Frontal cortex (tissue), 4 donors: ENCODE results near the gene SP4. TPM values are rescaled to one million over a fixed set of nuclear protein-coding genes. Genes with fewer than 3 reads are reported as not detected.
"Not testable (repeated sequence)": the region's sequence is repeated elsewhere in the genome, so short reads cannot be mapped to it uniquely, and the experiment has no call there.

Experiments
- DNase-seq, 2 donors: peaks; one replicate each; pipeline ENCODE4 v3.0.0; 2012; ENCODE audit warnings: low spot score in 2 of 2
- FAIRE-seq: peaks from 2 replicates; lab custom pipeline; 2012; peaks lifted over from hg19 to GRCh38; lab: Jason Lieb, UNC
- total RNA-seq: library from RNA; depleted of rRNA; stranded (reverse); fragments of >200 nt; gene quantifications from one replicate; pipeline ENCODE4 v1.2.3, GENCODE V29; 2014
- donor health status: control.
- donor health status: control.
- donor health status: control.

SP4 gene
- total RNA-seq, 1 donor from 2014 or later = 74.6 TPM

DNA sequence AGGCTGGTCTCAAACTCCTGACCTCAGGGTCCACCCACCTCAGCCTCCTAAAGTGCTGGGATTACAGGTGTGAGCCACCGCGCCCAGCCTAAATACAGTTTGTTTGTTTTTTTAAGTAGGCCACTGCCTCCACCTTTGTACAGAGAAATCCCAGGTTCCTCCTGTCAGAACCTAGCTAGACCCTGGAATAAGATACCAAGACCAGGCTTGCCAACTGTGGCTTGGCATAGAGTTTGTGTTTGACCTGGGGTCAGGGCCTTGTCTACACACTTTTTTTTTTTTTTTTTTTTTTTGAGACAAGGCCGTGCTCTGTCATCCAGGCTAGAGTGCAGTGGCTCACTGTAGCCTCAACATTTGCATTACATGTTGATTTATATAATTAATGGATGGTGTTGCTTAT is 80.7 kb downstream of the SP4 start:
- DNase-seq (no peak), FAIRE-seq (no peak)

- no peak for FAIRE-seq
- DNase-seq = no peak
These were observed 86.2 kb downstream of the SP4 start for GRCh38 chr7:21514062-21514461.

DNA sequence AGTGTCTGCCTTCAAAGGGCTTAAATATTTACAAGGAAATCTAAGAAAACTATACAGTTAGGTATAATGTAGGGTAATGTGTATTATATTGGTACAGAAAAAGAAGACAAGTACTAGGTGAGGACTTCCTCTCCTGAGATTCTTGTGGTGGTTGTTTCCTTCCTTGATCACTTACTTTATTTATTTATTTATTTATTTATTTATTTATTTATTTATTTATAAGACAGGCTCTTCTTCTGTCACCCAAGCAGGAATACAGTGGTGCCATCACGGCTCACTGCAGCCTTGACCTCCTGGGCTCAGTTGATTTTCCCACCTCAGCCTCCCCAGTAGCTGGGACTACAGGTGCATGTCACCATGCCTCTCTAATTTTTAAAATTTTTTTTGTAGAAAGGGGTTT is 96.8 kb downstream of the SP4 start:
- FAIRE-seq (no peak), DNase-seq (no peak)

- no peak for DNase-seq
- no peak for FAIRE-seq
These were observed 98.1 kb downstream of the SP4 start for GRCh38 chr7:21526007-21526406.

GRCh38 chr7:21526448-21526847 is 98.6 kb downstream of the SP4 start:
- FAIRE-seq (no peak), DNase-seq (no peak)

- not testable (repeated sequence) for FAIRE-seq, DNase-seq
These were observed 104.6 kb downstream of the SP4 start for GRCh38 chr7:21532485-21532884.

DNA sequence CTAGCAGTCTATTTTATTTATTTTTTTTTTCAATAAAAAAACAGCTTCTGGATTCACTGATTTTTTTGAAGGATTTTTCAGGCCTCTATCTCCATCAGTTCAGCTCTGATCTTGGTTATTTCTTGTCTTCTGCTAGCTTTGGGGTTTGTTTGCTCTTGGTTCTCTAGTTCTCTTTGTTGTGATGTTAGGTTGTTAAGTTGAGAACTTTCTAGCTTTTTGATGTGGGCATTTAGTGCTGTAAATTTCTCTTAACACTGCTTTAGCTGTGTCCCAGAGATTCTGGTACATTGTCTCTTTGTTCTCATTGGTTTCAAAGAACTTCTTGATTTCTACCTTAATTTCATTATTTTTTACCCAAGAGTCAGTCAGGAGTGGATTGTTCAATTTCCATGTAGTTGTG is 105.8 kb downstream of the SP4 start:
- not testable (repeated sequence) for FAIRE-seq

DNA sequence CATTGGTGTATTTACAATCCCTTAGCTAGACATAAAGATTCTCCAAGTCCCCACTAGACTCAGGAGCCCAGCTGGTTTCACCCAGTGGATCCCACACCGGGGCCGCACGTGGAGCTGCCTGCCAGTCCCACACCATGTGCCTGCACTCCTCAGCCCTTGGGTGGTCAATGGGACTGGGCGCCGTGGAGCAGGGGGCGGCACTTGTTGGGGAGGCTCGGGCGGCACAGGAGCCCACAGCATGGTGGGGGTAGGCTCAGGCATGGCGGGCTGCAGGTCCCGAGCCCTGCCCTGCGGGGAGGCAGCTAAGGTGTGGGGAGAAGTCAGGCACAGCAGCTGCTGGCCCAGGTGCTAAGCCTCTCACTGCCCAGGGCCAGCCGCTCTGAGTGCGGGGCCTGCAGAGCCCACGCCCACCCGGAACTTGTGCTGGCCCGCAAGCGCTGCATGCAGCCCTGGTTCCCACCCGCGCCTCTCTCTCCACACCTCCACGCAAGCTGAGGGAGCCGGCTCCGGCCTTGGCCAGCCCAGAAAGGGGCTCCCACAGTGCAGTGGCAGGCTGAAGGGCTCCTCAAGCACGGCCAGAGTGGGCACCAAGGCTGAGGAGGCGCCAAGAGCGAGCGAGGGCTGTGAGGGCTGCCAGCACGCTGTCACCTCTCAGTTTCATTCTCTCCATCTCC is 108.7 kb downstream of the SP4 start:
- not testable (repeated sequence) for DNase-seq, FAIRE-seq

More for the DNA sequence above, 105.8 kb downstream of the SP4 start:
- not testable (repeated sequence) for DNase-seq

- FAIRE-seq = no peak
- no peak for DNase-seq
These were observed 111.1 kb downstream of the SP4 start for GRCh38 chr7:21538936-21539495.

GRCh38 chr7:21542891-21543527 is 115.1 kb downstream of the SP4 start, which contains the start of gene DNAH11:
Gene DNAH11 (plus strand): TSS chr7:21543039. CDS start chr7:21543246, 207 bp downstream.
- DNase-seq = peak in 1 of 2 donors; percentile 30
- FAIRE-seq = no peak

DNA sequence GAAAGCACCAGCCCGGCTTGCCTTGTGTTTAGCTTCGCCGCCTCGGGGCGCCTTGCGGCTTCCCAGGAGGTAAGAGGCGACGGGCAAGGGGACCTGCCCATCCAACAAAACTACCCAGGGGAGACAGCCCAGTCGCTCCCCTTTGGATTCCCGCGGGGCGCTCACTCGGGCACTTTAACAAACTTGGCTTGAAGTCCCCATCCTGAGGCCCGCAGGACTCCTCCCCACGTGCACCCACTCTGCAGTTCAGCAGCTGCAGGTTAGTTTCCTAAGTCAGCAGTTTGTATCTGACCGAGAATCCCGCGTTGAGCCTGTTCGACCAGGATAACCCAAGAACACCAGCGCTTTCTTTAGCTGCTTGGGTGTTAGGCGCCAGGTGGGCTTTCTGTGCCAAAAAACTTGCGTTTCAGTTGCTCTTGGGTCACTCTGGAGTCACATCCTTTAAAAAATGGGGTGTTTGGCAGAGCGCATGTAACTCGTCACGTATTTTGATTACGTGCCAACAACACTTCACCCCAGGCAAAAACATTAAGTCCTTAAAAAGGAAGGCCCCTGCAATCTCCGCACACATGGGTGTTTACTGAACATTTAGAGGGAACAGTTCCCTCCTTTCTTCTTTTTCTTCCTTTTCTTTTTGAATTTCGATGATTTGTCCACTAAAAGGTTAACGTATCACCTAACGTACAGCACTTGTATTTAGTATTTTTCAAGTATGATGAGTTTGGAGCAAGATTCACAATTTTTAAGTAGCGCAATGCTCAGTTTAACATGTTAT is 115.8 kb downstream of the SP4 start:
- DNase-seq = no peak
- FAIRE-seq = no peak

- DNase-seq = no peak
- no peak for FAIRE-seq
These were observed 116.4 kb downstream of the SP4 start for GRCh38 chr7:21544303-21544656.

DNA sequence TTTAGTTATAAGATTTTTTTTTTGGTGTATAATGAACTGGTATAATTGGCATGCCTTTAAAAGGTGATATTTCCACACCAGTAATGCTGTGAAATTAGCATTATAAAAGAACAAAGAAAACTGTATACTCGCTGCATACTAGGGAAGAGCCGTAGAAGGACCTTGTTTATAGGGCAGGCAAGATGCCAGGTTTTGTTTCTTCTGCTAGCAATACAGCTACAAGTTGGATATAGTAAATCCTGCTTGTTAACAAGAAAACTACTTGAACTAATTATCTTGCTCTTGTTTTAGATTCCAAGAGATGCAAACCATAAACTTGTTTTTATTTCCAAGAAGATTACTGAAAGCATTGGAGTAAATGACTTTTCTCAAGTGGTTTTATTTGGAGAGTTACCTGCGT is 116.8 kb downstream of the SP4 start:
- FAIRE-seq (no peak), DNase-seq (no peak)

- no peak for FAIRE-seq
- DNase-seq = no peak
These were observed 119.6 kb downstream of the SP4 start for GRCh38 chr7:21547501-21547900.

GRCh38 chr7:21548491-21548890 is 120.6 kb downstream of the SP4 start:
- DNase-seq = no peak
- FAIRE-seq = no peak

DNA sequence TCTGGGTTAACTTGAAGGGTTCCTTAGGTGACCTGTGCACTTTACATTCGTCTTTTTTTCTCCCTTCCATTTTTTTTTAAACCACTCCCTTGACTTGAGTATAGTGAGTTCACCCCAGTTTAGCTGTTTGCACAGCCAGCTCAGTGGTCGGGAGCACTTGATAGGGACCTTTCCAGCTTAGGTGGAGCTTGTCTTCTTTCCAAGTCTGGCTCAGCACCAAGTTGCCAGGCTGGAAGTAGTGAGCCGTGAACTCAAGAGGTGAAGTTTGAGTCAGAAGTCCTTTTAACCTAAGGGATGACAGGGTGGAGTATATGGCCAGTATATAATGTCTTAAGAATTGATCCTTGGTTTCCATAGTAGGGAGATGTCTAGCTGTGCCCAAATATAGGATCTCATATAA is 122.2 kb downstream of the SP4 start:
- DNase-seq (no peak), FAIRE-seq (no peak)

DNA sequence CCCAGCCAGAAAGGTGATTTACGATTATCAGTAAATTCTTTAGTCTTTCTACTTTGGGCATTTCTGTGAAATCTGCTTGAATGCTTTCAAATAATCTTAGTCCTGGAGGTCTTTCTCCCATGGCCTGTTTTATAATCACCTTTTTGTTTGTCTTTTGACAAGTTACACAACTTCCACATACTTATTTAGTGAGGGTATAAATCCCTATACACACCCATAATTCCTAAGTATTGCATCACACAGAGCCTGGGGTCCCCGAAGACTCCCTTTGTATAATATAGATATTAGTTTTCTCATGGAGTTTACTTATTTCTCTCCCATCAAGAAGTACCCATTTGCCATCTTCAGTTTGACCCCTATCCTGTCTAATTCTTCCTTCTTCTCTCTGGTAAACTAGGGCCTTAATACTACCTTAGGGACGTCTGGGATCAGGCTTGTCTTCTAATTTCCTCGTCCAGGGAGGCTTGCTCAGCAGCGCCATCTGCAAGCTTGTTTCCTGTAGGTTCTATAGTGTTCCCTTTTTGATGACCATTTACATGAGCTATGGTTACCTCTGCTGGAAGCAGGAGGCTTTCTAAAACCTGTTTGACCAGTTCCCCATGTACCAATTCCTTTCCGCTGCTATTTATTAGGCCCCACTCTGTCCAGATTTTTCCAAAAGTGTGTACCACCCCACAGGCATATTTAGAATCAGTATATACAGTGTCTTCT is 123.1 kb downstream of the SP4 start:
- FAIRE-seq = no peak
- DNase-seq = no peak

DNA sequence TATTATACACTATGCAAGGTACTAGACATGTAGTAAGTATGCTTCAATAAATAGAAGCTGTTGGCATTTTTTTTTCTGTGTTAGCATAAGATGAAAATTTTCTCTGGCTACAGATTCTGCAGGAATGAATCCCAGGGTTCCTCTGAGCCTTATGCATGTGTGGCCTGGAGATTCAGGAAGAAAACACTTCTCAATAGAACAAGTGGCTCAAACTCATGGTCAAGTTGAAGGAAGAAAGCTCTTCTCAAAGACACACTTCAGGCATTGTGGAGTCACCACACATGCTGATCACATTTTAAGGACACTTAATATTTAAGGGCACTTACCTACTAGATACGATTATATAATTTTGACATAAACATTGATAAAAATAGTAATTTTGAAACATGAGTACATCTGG is 134.5 kb downstream of the SP4 start:
- DNase-seq (no peak), FAIRE-seq (no peak)
